Measurements from ENCODE around the gene HIF1A. TPM values are rescaled to one million over a fixed set of nuclear protein-coding genes. Genes with fewer than 3 reads are reported as not detected.
"Not testable (repeated sequence)": the region's sequence is repeated elsewhere in the genome, so short reads cannot be mapped to it uniquely, and the experiment has no call there.

HIF1A gene
- total RNA-seq, 1 donor from 2014 or later: 114 TPM

GRCh38 chr14:61742371-61742770 is 47.1 kb downstream of the HIF1A start:
- Mint-ChIP-seq H3K27me3 (no peaks in the 10 kb centered on the region), H3K9me3 (no peaks in the 10 kb centered on the region), H3K27ac (no peak overlapping the region), H3K4me1 (ENCODE audit: unreplicated experiment) (no peaks in the 10 kb centered on the region), H3K4me3 (no peak overlapping the region), H3K36me3 (peaks cover 40% of the 10 kb centered on the region)
- TF ChIP-seq CTCF (conservative IDR thresholded peaks at IDR 0.05): no peak
- no peak for DNase-seq (ENCODE audit: extremely low spot score, unreplicated experiment)

GRCh38 chr14:61744238-61744637 is 48.9 kb downstream of the HIF1A start:
- Mint-ChIP-seq H3K36me3 (peaks cover 41% of the 10 kb centered on the region), H3K4me3 (no peak overlapping the region), H3K9me3 (no peaks in the 10 kb centered on the region), H3K27ac (no peak overlapping the region), H3K27me3 (no peaks in the 10 kb centered on the region), H3K4me1 (ENCODE audit: unreplicated experiment) (no peaks in the 10 kb centered on the region)
- TF ChIP-seq CTCF (conservative IDR thresholded peaks at IDR 0.05): no peak
- DNase-seq (ENCODE audit: extremely low spot score, unreplicated experiment): no peak

GRCh38 chr14:61746346-61746745 is 51.0 kb downstream of the HIF1A start:
- H3K9me3 Mint-ChIP-seq; H3K4me3 Mint-ChIP-seq; H3K27me3 Mint-ChIP-seq; DNase-seq (ENCODE audit: extremely low spot score, unreplicated experiment); H3K4me1 Mint-ChIP-seq (ENCODE audit: unreplicated experiment); H3K27ac Mint-ChIP-seq: not testable (repeated sequence)
- H3K36me3 Mint-ChIP-seq: peaks cover 35% of the 10 kb centered on the region

- Mint-ChIP-seq H3K9me3 (no peaks in the 10 kb centered on the region), H3K27ac (no peak overlapping the region), H3K4me1 (ENCODE audit: unreplicated experiment) (no peaks in the 10 kb centered on the region), H3K36me3 (peaks cover 32% of the 10 kb centered on the region), H3K4me3 (no peak overlapping the region), H3K27me3 (no peaks in the 10 kb centered on the region)
- no peak for DNase-seq (ENCODE audit: extremely low spot score, unreplicated experiment)
- TF ChIP-seq CTCF (conservative IDR thresholded peaks at IDR 0.05): no peak
Observed at GRCh38 chr14:61746881-61747280, 51.6 kb downstream of the HIF1A start.

- H3K36me3 Mint-ChIP-seq: peaks cover 32% of the 10 kb centered on the region
- no peak for TF ChIP-seq CTCF (conservative IDR thresholded peaks at IDR 0.05)
- no peak for DNase-seq (ENCODE audit: extremely low spot score, unreplicated experiment)
- no peaks in the 10 kb centered on the region for H3K4me1 Mint-ChIP-seq (ENCODE audit: unreplicated experiment)
- no peaks in the 10 kb centered on the region for H3K27me3 Mint-ChIP-seq
- no peak overlapping the region for H3K4me3 Mint-ChIP-seq
- H3K27ac Mint-ChIP-seq: no peak overlapping the region
- no peaks in the 10 kb centered on the region for H3K9me3 Mint-ChIP-seq
Observed at GRCh38 chr14:61747342-61747741, 52.0 kb downstream of the HIF1A start.

- no peaks in the 10 kb centered on the region for H3K9me3 Mint-ChIP-seq
- no peaks in the 10 kb centered on the region for H3K27me3 Mint-ChIP-seq
- no peak for TF ChIP-seq CTCF (conservative IDR thresholded peaks at IDR 0.05)
- no peak overlapping the region for H3K4me3 Mint-ChIP-seq
- no peak overlapping the region for H3K27ac Mint-ChIP-seq
- H3K4me1 Mint-ChIP-seq (ENCODE audit: unreplicated experiment): no peaks in the 10 kb centered on the region
- peaks cover 25% of the 10 kb centered on the region for H3K36me3 Mint-ChIP-seq
- DNase-seq (ENCODE audit: extremely low spot score, unreplicated experiment): no peak
Observed at GRCh38 chr14:61749264-61749663, 54.0 kb downstream of the HIF1A start.

All from type B pancreatic cell (in vitro differentiated cells).